EH (cell line): ENCODE data around the gene ALKBH2.
A peak's percentile ranks its signal among the peaks of the same experiment; 100 is the strongest.

Experiments
- DNase-seq: peaks from one replicate; pipeline ENCODE4 v3.0.0-alpha.2; 2015; ENCODE audit warnings: low read depth

The ALKBH2 gene

GRCh38 chr12:109113661-109114321 lies 20.5 kb upstream of the ALKBH2 start:
- no peak for DNase-seq

- no peak for DNase-seq
Measured at GRCh38 chr12:109112720-109113465, 19.6 kb upstream of the ALKBH2 start.

- peak; percentile 88 for DNase-seq
Measured at GRCh38 chr12:109110988-109111495, 17.8 kb upstream of the ALKBH2 start.

- no peak for DNase-seq
Measured at GRCh38 chr12:109109746-109110350, 16.6 kb upstream of the ALKBH2 start.

GRCh38 chr12:109105176-109105575 lies 11.9 kb upstream of the ALKBH2 start:
- no peak for DNase-seq

GRCh38 chr12:109102491-109102890 lies 9.2 kb upstream of the ALKBH2 start:
- DNase-seq: no peak

- DNase-seq: no peak
Measured at GRCh38 chr12:109100741-109101140, 7.5 kb upstream of the ALKBH2 start.

- peak; percentile 30 for DNase-seq
Measured at GRCh38 chr12:109099431-109100020, 6.3 kb upstream of the ALKBH2 start.

GRCh38 chr12:109098651-109099050 lies 5.4 kb upstream of the ALKBH2 start:
- no peak for DNase-seq

GRCh38 chr12:109098183-109098604 lies 4.9 kb upstream of the ALKBH2 start:
- peak; percentile 73 for DNase-seq

- DNase-seq: peak; percentile 97
Measured at GRCh38 chr12:109097435-109098182, 4.3 kb upstream of the ALKBH2 start, which contains the start of gene UNG. Gene UNG, plus strand, starts transcription at chr12:109097597. Its CDS starts 83 bp downstream, at chr12:109097680.

GRCh38 chr12:109097140-109097434 lies 3.8 kb upstream of the ALKBH2 start:
- DNase-seq: no peak

GRCh38 chr12:109092497-109093021 lies 713 bp downstream of the ALKBH2 start:
- DNase-seq: no peak

- no peak for DNase-seq
Measured at GRCh38 chr12:109089683-109090082, 3.6 kb downstream of the ALKBH2 start.

- peak; percentile 52 for DNase-seq
Measured at GRCh38 chr12:109088818-109089217, 4.5 kb downstream of the ALKBH2 start.

GRCh38 chr12:109087250-109087649 lies 6.0 kb downstream of the ALKBH2 start:
- DNase-seq: no peak

GRCh38 chr12:109085590-109085989 lies 7.7 kb downstream of the ALKBH2 start:
- no peak for DNase-seq

GRCh38 chr12:109084425-109084824 lies 8.8 kb downstream of the ALKBH2 start:
- DNase-seq: no peak

GRCh38 chr12:109082751-109083150 lies 10.5 kb downstream of the ALKBH2 start:
- DNase-seq: no peak

- DNase-seq: no peak
Measured at GRCh38 chr12:109074866-109075265, 18.4 kb downstream of the ALKBH2 start.
